GM20431 (cell line): ENCODE data around the gene XPNPEP3.

Source experiments
- in situ Hi-C: fragments of 300-500 bp; cut with MseI, MboI; formaldehyde crosslinking; loops from one replicate; pipeline ENCODE4 v1.15.0; 2020; ENCODE audit warnings: low sequenced_read_pairs; ENCODE audit not compliant: unreplicated experiment

Gene XPNPEP3

GRCh38 chr22:40922484-40923303 lies 65.7 kb downstream of the XPNPEP3 start:
- in situ Hi-C loops, result no loop called here

- in situ Hi-C loops, result no loop called here
Observed at GRCh38 chr22:40928657-40929056, 71.7 kb downstream of the XPNPEP3 start.

- in situ Hi-C loops, result no loop called here
Observed at GRCh38 chr22:40932396-40932795, 75.4 kb downstream of the XPNPEP3 start.

GRCh38 chr22:40939202-40939601 lies 82.3 kb downstream of the XPNPEP3 start:
- in situ Hi-C loops, result no loop called here

- in situ Hi-C loops, result no loop called here
Observed at GRCh38 chr22:40950962-40951794, 94.2 kb downstream of the XPNPEP3 start, which contains the start of gene RBX1. Gene RBX1 (plus strand): TSS chr22:40951378. CDS start chr22:40951399, 21 bp downstream.

- in situ Hi-C loops, result no loop called here
Observed at GRCh38 chr22:40951795-40952605, 95.1 kb downstream of the XPNPEP3 start.

- in situ Hi-C loops, result no loop called here
Observed at GRCh38 chr22:40953471-40953870, 96.5 kb downstream of the XPNPEP3 start.

GRCh38 chr22:40954113-40954512 lies 97.2 kb downstream of the XPNPEP3 start:
- in situ Hi-C loops, result no loop called here

GRCh38 chr22:40955571-40955970 lies 98.6 kb downstream of the XPNPEP3 start:
- in situ Hi-C loops, result no loop called here

- in situ Hi-C loops, result no loop called here
Observed at GRCh38 chr22:40957601-40958000, 100.7 kb downstream of the XPNPEP3 start.

- in situ Hi-C loops, result no loop called here
Observed at GRCh38 chr22:40958299-40958698, 101.4 kb downstream of the XPNPEP3 start.

GRCh38 chr22:40960145-40960544 lies 103.2 kb downstream of the XPNPEP3 start:
- in situ Hi-C loops, result no loop called here

GRCh38 chr22:40965936-40966725 lies 109.2 kb downstream of the XPNPEP3 start:
- in situ Hi-C loops, result no loop called here

GRCh38 chr22:40966726-40967085 lies 109.8 kb downstream of the XPNPEP3 start:
- in situ Hi-C loops, result no loop called here

GRCh38 chr22:40967111-40967760 lies 110.3 kb downstream of the XPNPEP3 start:
- in situ Hi-C loops, result no loop called here

- in situ Hi-C loops, result no loop called here
Observed at GRCh38 chr22:40972587-40972986, 115.6 kb downstream of the XPNPEP3 start.

- in situ Hi-C loops, result no loop called here
Observed at GRCh38 chr22:40973144-40973543, 116.2 kb downstream of the XPNPEP3 start.

GRCh38 chr22:40975366-40975765 lies 118.4 kb downstream of the XPNPEP3 start:
- in situ Hi-C loops, result no loop called here
